AG09309 (cell line): Measurements from ENCODE around the gene PPFIA1.

Experiments used
- DNase-seq: peaks from one replicate; pipeline ENCODE4 v3.0.0-alpha.2; 2010; ENCODE audit warnings: low read depth
- H3K4me3 ChIP-seq: 2 replicates; pipeline ENCODE4 v1.5.1; 2011; ENCODE audit warnings: mild to moderate bottlenecking, low read depth, low read length, moderate library complexity; ENCODE audit not compliant: control insufficient read depth
- TF ChIP-seq, protein P1 (sequence below): IDR thresholded peaks from 2 replicates; pipeline ENCODE4 v1.5.1; 2011; ENCODE audit warnings: mild to moderate bottlenecking, low read depth, low read length, inconsistent platforms; ENCODE audit not compliant: insufficient read depth, control insufficient read depth; ENCODE audit errors: missing control alignments

PPFIA1 gene

GRCh38 chr11:70432065-70432464, 161.6 kb downstream of the PPFIA1 start:
- no peak for DNase-seq
- TF ChIP-seq, protein P1, sequence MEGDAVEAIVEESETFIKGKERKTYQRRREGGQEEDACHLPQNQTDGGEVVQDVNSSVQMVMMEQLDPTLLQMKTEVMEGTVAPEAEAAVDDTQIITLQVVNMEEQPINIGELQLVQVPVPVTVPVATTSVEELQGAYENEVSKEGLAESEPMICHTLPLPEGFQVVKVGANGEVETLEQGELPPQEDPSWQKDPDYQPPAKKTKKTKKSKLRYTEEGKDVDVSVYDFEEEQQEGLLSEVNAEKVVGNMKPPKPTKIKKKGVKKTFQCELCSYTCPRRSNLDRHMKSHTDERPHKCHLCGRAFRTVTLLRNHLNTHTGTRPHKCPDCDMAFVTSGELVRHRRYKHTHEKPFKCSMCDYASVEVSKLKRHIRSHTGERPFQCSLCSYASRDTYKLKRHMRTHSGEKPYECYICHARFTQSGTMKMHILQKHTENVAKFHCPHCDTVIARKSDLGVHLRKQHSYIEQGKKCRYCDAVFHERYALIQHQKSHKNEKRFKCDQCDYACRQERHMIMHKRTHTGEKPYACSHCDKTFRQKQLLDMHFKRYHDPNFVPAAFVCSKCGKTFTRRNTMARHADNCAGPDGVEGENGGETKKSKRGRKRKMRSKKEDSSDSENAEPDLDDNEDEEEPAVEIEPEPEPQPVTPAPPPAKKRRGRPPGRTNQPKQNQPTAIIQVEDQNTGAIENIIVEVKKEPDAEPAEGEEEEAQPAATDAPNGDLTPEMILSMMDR, result no peak
- no peak overlapping the region for H3K4me3 ChIP-seq

GRCh38 chr11:70432580-70432979, 162.1 kb downstream of the PPFIA1 start:
- no peak for DNase-seq
- no peak overlapping the region for H3K4me3 ChIP-seq
- TF ChIP-seq, protein P1, result no peak

DNA sequence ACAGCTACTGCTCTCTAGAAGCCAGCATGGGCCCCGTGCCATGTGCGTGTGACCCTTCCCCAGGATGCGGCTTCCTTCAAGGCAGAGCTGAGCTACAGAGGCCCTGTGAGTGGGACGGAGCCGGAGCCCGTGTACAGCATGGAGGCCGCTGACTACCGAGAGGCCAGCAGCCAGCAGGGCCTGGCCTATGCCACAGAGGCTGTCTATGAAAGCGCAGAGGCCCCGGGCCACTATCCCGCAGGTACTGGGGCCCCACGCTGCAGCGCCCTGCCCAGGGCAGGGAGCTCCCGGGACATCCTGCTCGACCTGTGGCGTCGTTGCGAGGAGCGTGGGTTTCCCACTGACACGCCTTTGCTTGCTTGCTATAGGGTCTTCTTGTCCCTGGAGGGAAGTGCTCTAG, 162.5 kb downstream of the PPFIA1 start:
- no peak for DNase-seq
- TF ChIP-seq, protein P1, result no peak
- no peak overlapping the region for H3K4me3 ChIP-seq

DNA sequence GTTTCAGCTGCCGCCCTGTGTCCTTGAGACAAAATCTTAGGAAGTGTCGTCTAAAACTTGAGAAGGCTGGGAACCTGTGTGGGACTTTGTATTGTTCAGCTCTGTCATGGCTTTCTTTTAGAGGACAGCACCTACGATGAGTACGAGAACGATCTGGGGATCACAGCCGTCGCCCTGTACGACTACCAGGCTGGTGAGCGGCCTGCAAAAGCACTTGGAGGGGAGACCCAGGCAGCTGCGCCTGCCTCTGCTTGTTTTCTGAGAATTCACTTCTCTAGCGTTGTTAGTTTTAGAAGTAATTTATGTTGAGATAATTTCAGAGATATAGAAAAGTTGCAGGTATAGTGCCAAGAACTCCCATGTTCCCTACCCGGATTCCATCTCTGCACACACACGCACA, 163.0 kb downstream of the PPFIA1 start:
- no peak overlapping the region for H3K4me3 ChIP-seq
- TF ChIP-seq, protein P1, result no peak
- no peak for DNase-seq
